ENCODE data around the gene DDX19B.

DNA sequence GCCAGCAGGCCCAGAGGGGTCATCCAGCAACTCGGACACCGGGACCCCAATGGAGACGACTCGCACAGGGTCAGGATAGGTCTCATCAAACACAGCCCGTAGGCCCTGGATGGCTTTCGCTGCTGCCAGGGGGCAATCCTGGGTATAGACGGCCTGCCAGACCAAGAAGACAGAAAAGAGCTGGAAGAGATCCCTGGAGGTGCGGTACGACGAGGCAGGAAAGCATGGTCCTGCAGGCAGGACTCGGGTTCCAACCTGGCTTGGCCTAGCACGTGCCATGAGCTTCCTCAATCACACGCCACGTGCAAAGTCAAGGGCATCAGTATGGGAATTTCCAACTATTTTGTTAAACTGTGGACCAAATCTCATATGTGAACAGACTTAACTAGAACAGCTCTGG lies 40.9 kb upstream of the DDX19B start:
- TF ChIP-seq, protein P1, sequence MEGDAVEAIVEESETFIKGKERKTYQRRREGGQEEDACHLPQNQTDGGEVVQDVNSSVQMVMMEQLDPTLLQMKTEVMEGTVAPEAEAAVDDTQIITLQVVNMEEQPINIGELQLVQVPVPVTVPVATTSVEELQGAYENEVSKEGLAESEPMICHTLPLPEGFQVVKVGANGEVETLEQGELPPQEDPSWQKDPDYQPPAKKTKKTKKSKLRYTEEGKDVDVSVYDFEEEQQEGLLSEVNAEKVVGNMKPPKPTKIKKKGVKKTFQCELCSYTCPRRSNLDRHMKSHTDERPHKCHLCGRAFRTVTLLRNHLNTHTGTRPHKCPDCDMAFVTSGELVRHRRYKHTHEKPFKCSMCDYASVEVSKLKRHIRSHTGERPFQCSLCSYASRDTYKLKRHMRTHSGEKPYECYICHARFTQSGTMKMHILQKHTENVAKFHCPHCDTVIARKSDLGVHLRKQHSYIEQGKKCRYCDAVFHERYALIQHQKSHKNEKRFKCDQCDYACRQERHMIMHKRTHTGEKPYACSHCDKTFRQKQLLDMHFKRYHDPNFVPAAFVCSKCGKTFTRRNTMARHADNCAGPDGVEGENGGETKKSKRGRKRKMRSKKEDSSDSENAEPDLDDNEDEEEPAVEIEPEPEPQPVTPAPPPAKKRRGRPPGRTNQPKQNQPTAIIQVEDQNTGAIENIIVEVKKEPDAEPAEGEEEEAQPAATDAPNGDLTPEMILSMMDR (conservative IDR thresholded peaks at IDR 0.05), result no peak
- TF ChIP-seq ZFX (IDR thresholded peaks at IDR 0.05), result no peak
